Activated CD4-positive, alpha-beta T cell treated with anti-CD3 and anti-CD28 coated beads, Interleukin-2, amount 50 U/mL, for 48 hours (primary cell): ENCODE measurements around the gene TSPEAR.
"Not testable (repeated sequence)": the region's sequence is repeated elsewhere in the genome, so short reads cannot be mapped to it uniquely, and the experiment has no call there.

Experiments used
- DNase-seq, 2 experiments: peaks; one replicate each; pipeline ENCODE4 v3.0.0-alpha.2; 2020

TSPEAR gene

GRCh38 chr21:44701023-44701400 is 10.4 kb downstream of the TSPEAR start:
- no peak for DNase-seq

DNA sequence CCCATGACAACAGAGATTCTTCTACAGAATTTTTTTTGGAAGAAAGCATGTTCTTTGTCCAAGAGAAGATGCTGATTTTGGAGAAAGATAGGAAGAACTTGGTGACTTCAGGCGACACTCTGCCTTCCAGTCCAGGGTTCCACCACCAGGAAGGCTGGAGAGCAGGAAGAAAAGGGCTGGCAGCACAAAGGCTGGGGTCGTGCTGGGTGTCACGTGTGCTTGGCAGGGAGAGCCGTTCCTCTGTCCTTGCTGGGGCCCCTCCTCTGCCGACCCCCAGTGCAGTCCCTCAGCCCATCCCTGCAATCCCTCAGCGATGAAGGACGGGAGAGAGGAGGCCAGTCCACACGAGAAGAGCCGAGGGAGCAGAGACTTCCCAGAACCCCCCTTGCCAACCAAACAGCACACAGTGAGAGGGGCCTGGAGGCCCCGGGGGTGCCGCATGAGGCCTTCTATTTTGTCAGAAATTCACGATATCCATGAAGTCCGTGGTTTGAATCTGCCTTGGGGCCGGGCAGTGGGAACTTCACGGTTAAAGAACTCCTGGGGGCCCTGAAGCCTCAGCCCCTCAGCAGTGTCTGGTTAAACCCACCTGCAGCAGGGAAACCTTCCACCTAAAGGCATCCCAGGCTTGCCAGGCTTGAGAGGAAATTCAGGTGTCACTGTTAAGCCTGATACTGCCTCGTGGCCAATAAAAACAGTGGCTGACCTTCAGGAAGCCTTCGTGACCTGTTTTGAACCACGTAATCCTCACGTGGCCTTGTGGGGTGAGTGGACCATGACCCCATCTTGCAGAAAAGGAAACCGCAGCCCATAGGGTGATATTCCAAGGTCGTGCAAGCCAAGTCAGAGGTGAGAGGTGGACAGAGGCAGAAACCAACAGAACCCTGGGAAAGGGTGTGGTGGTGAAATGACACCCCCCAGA is 11.0 kb downstream of the TSPEAR start:
- DNase-seq, result no peak

GRCh38 chr21:44699502-44700001 is 11.8 kb downstream of the TSPEAR start:
- DNase-seq, result no peak

DNA sequence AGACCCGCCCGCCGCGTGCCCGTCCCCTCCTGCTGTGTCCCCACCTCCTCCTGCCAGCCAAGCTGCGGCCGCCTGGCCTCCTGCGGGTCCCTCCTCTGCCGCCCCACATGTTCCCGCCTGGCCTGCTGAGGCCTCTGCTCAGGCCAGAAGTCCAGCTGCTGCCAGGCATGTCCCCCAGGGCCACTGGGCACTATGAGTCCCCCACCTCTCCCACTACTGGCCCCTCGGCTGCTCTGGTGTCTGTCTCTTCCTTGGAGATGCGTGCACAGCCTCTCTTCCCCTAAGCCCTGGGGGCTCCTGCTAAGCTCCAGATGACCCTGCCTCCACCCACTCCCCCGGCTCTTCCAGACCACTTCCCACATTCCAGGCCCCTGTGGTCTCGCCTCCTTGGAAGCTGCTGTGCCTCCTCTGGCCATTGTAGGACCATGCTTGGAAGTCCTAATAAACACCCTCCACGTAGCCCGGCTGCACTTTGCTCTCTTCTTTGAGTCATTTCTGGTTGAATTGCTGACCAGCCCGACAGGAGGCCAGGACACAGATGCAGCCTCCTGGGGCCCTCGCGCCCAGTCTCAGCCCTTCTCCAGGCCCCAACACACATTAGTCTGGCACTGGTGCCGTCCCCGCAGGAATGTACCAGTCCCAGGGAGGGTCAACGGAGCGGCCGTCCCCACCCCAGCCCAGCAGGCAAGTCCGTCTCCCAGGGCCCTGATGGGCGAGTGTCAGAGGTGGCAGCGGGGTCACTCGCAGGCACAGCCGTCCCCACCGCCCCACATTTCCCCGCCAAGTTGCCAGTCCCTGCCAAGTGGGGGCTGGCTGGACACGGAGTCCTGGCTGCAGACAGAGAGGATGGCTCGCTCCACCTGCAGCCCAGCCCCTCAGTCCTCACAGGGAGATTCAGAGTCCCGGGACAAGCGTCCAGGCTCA is 13.3 kb downstream of the TSPEAR start:
- no peak for DNase-seq

- DNase-seq, result not testable (repeated sequence)
Measured at GRCh38 chr21:44697172-44697810, 14.1 kb downstream of the TSPEAR start, which contains the start of gene KRTAP10-12. Gene KRTAP10-12, plus strand, starts transcription at chr21:44697172. Its CDS starts 30 bp downstream, at chr21:44697202.

- no peak for DNase-seq
Measured at GRCh38 chr21:44696572-44696971, 14.8 kb downstream of the TSPEAR start.

DNA sequence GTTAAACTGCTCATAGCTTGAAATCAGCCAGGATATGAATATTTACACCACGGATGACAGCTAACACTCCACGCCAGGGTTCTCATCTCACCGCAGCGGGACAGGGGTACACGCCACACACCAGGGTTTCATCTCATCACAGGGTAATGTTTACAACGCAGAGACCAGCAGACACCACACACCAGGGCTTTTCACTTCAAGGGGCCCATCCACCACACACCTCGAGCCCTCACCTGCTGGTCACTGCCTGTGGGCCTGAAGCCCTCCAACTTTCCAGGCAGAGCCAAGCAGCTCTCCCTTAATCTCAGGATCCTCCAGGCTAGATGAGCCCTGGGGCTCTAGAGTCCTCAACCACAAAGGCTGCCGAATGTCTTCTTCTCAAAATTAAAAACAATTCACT is 15.7 kb downstream of the TSPEAR start:
- no peak for DNase-seq

- no peak for DNase-seq
Measured at GRCh38 chr21:44695184-44695583, 16.2 kb downstream of the TSPEAR start.

DNA sequence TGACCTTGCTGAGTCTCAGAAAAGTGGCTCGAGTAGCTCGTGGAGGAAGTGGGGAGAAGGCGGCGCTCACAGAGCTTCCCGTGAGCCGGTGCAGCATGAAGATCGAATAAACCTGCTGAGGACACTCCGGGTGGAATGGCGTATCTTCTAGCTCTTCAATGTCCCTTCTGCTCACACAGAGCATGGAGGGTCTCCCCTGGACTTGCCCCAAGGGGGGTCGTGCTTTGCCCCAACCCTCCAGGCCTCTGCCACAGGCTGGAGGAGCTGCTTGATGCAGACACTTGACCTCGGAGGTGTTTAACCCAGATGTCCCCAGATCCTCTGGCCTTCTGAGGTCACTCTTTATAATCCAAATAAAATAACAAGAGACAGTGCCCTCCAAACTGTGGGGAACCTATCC is 16.6 kb downstream of the TSPEAR start:
- no peak for DNase-seq

DNA sequence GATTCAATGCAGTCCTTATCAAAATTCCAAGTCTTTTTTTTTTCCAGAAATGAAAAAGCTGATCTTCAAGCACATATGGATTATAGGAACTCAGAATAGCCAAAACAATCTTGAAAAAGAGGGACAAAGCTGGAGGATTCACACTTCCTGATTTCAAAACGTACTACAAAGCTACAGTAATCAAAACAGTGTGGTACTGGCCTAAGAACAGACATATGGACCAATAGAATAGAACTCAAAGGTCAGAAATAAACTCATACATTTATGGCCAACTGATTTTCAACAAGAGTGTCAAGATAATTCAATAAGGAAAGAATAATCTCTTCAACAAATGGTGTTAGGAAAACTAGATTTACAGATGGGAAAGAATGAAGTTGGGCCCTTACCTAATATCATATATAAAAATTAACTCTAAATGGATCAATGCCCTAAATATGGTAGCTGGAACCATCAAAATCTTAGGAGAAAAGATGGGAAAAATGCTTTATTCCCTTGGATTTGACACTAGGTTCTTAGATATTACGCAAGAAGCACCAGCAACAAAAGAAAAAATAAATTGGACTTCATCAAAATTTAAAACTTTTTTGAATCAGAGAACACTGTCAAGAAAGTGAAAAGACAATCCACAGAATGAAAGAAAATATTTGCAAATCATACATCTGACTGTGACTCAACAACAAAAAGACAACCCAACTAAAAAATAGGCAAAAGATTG is 18.4 kb downstream of the TSPEAR start:
- DNase-seq, result no peak

GRCh38 chr21:44691686-44692085 is 19.7 kb downstream of the TSPEAR start:
- no peak for DNase-seq

DNA sequence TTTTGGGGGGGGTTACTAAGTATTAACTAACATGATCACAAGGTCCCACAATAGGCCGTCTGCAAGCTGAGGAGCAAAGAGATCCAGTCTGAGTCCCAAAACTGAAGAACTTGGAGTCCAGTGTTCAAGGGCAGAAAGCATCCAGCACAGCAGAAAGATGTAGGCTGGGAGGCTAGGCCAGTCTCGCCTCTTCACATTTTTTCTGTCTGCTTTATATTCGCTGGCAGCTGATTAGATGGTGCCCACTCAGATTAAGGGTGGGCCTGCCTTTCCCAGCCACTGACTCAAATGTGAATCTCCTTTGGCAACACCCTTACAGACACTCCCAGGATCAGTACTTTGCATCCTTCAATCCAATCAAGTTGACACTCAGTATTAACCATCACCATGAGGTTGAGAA is 21.6 kb downstream of the TSPEAR start:
- DNase-seq, result not testable (repeated sequence)

GRCh38 chr21:44687671-44688070 is 23.7 kb downstream of the TSPEAR start:
- no peak for DNase-seq

DNA sequence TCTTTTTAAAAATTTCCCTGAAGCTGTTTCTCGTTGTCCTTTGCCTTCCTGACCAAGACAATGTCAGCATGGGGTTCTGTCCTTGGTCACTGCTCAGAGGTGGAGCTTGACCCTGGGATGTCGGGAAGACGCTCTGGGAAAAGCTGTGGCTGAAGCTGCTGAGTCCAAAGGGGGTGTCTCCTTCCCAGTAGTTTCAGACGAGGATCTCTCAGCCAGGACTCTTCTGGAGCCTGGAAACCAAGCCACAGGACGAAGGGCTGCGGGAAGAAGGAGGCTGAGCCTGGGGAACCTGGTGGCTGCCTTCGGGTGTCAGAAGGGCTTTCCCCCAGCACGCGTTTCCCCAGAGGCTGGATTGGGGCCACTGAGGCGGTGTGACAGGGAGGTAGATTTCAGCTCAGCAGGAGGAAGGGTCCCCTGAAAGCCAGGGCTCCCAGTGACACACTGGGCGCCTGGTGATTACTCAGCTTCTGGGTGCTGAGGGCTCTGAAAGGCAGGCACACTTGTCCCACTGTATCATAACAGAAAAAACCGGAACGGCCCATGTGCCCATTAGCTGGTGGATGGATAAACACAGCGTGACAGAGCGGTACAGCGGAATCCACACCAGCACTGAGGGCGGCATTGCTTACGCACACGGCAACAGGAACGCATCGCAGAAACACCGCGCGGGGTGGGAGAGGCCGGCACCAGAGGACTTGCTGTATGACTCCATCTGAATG is 24.4 kb downstream of the TSPEAR start:
- DNase-seq, result no peak

- DNase-seq, result no peak
Measured at GRCh38 chr21:44686000-44686781, 25.2 kb downstream of the TSPEAR start.

DNA sequence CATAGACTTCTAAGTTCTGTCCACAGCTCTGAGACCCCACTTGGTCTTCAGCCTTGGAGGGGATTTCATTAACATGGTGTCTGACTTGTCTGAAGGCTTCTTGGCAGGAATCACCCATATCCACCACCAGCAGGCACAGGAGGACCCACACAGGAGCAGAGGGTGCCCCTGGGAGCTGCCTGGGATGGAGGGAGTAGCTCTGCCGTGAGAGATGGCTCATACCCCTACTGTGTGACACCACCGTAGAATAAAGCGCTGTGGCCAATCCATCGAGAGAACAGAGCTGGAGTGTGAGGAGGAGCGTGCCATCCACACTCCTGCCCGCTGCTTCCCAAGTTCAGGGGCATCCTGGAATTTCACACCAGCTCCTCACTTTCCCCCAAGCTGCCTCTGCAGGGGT is 26.3 kb downstream of the TSPEAR start:
- DNase-seq, result not testable (repeated sequence)

GRCh38 chr21:44684483-44684882 is 26.9 kb downstream of the TSPEAR start:
- DNase-seq, result no peak

- DNase-seq, result no peak
Measured at GRCh38 chr21:44684077-44684476, 27.3 kb downstream of the TSPEAR start.

GRCh38 chr21:44682580-44683151 is 28.7 kb downstream of the TSPEAR start:
- DNase-seq, result no peak

GRCh38 chr21:44681861-44682579 is 29.4 kb downstream of the TSPEAR start, which contains the start of gene KRTAP12-1:
Gene KRTAP12-1, minus strand, starts transcription at chr21:44682163. Its CDS starts 40 bp downstream, at chr21:44682123.
- DNase-seq, result no peak
